Daoy (cell line): ENCODE data around the gene KXD1. TPM values are rescaled to one million over a fixed set of nuclear protein-coding genes. Genes with fewer than 3 reads are reported as not detected.

ENCODE experiments used
- DNase-seq: peaks from one replicate; pipeline ENCODE4 v3.0.0-alpha.2; 2015; ENCODE audit warnings: low read depth
- total RNA-seq: library from RNA; depleted of rRNA; stranded (reverse); fragments of >200 nt; shearing (Covaris generic); gene quantifications from 2 replicates; pipeline ENCODE4 v1.2.3, GENCODE V29; 2014; rRNA removed

KXD1 gene
- total RNA-seq, 1 experiment from 2014 or later: 88.4 TPM

DNA sequence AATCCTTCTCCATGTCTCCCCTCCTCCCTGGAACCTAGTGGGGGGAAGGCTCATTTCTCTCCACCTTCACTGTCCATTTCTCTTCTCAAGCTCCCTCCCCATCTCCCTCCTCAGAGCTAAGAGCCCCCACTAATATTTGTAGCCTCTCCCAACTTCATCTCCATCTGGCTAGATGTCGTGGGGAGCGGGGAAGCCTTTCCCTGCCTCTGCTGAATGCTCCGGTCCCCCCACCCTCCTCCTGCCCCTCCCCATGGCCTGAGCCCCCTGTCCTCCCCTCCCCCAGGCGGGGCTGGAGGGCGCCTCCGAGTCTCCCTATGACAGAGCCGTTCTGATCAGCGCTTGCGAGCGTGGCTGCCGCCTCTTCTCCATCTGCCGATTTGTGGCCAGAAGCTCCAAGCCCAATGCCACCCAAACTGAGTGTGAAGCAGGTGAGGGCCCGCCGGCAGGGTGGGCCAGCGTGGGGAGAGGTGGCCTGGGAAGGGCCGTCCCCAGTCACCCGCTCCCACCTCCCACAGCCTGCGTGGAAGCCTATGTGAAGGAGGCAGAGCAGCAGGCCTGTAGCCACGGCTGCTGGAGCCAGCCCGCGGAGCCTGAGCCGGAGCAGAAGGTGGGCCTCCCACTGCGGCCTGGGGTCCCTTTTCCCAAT is 56.0 kb downstream of the KXD1 start:
- no peak for DNase-seq

DNA sequence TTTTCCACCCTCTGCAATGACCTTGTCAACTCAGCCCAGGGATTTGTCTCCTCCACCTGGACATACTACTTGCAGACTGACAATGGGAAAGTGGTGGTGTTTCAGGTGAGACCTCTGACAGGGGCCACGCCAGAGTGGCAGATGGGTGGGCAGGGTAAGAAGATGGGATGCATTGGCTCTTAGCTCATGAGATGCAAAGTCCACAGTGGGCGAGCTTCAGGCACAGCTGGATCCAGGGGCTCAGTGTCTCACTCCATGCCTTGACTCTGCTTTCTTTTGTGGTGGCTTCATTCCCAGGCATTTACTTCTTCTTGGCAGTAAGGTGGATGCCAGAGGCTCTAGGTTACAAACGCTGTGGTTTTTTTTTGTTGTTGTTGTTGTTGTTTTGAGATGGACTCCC is 58.4 kb downstream of the KXD1 start:
- no peak for DNase-seq

DNA sequence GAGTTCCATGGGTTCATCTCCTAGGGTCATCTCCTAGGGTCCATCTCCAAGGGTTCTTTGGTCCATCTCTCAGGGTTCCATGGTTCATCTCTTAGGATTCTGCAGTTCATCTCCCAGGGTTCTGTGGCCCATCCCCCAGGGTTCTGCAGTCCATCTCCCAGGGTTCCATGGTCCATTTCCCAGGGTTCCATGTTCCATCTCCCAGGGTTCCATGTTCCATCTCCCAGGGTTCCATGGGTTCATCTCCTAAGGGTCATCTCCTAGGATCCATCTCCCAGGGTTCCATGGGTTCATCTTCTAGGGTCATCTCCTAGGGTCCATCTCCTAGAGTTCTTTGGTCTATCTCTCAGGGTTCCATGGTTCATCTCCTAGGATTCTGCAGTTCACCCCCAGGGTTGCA is 59.9 kb downstream of the KXD1 start:
- DNase-seq: no peak

DNA sequence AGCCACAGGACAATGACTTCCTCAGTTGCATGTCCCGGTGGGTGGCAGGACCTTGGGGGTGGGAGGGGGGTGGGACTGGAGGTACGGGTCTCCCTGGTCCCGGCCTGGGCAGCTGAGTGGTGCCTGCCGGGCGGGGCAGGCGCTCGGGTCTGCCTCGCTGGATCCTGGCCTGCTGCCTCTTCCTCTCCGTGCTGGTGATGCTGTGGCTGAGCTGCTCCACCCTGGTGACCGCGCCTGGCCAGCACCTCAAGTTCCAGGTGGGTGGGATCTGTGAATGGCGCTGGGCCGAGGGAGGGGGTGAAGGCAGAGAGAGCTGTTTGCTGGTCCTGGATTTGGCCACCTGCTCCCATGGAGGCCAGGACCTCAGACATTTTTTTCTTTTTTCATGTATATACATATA is 60.6 kb downstream of the KXD1 start:
- no peak for DNase-seq

Other genes with a start within 250 kb of the KXD1 start
- gene LSM4, start 234.8 kb upstream of the KXD1 start, total RNA-seq: 318 and 351 TPM in 2 replicates
- 4.6 and 16.4 TPM in 2 replicates for gene PGPEP1, start 217.3 kb upstream of the KXD1 start, total RNA-seq
- 5.1 and 7.3 TPM in 2 replicates for gene GDF15, start 171.7 kb upstream of the KXD1 start, total RNA-seq
- gene LRRC25, start 160.2 kb upstream of the KXD1 start, total RNA-seq: not detected in 2 replicates
- 57.4 and 73.6 TPM in 2 replicates for gene SSBP4, start 138.5 kb upstream of the KXD1 start, total RNA-seq
- 7.0 and 7.4 TPM in 2 replicates for gene ISYNA1, start 119.7 kb upstream of the KXD1 start, total RNA-seq
- 12.8 and 14.2 TPM in 2 replicates for gene ELL, start 35.8 kb upstream of the KXD1 start, total RNA-seq
- 169 and 180 TPM in 2 replicates for gene FKBP8, start 14.3 kb upstream of the KXD1 start, total RNA-seq
- 1,164 and 1,229 TPM in 2 replicates for gene UBA52, start 14.0 kb downstream of the KXD1 start, total RNA-seq
- gene REX1BD, start 30.9 kb downstream of the KXD1 start, total RNA-seq: 140 and 173 TPM in 2 replicates
- gene CRLF1, start 48.9 kb downstream of the KXD1 start, total RNA-seq: 0.40 TPM in 1 of 2 replicates, not detected in the other
- 0.17 TPM in 1 of 2 replicates, not detected in the other for gene TMEM59L, start 55.0 kb downstream of the KXD1 start, total RNA-seq
- 4.7 and 7.0 TPM in 2 replicates for gene KLHL26, start 79.2 kb downstream of the KXD1 start, total RNA-seq
- 0.40 and 1.4 TPM in 2 replicates for gene CRTC1, start 125.8 kb downstream of the KXD1 start, total RNA-seq
- not detected in 2 replicates for gene COMP, start 233.4 kb downstream of the KXD1 start, total RNA-seq